Esophagus muscularis mucosa (tissue), 4 donors: ENCODE measurements around the gene SLC7A11.

Experiments
- CTCF ChIP-seq, 3 experiments: fragments of 200-600 bp in 2 of 3; fragments of 450-650 bp in 1 of 3; sonication (generic) in 2 of 3; IDR thresholded peaks; one replicate each; pipeline ENCODE4 v1.5.1; 2017 to 2019; ENCODE audit warnings: antibody characterized with exemption in 3 of 3, mild to moderate bottlenecking in 2 of 3, moderate library complexity in 1 of 3
- EP300 ChIP-seq: sonication (generic); formaldehyde crosslinking; IDR thresholded peaks from one replicate; pipeline ENCODE4 v1.6.1; 2017; ENCODE audit warnings: antibody characterized with exemption
- POLR2A ChIP-seq: fragments of 450-650 bp; IDR thresholded peaks from one replicate; pipeline ENCODE4 v1.6.1; 2017; ENCODE audit warnings: antibody characterized with exemption, moderate library complexity, mild to moderate bottlenecking, low read depth
- POLR2AphosphoS5 ChIP-seq, 2 donors: sonication (generic); formaldehyde crosslinking; IDR thresholded peaks; one replicate each; pipeline ENCODE4 v1.6.1; 2017; ENCODE audit warnings: antibody characterized with exemption in 2 of 2

- no peak for TF ChIP-seq CTCF (IDR thresholded peaks at IDR 0.05)
- no peak for TF ChIP-seq EP300
- no peak for TF ChIP-seq POLR2AphosphoS5 (IDR thresholded peaks at IDR 0.05)
- TF ChIP-seq POLR2A, result no peak
These were observed 56.1 kb downstream of the SLC7A11 start for GRCh38 chr4:138185859-138186645.
